HG03196 (cell line): Measurements from ENCODE around the gene TOP2B.

ENCODE experiments used
- ATAC-seq: cut with Tn5 transposase; IDR thresholded peaks from one replicate; pipeline ENCODE4 v1.9.1; 2021; ENCODE audit not compliant: unreplicated experiment

The TOP2B gene

GRCh38 chr3:25664812-25665314 is at the start of gene TOP2B:
TOP2B (minus strand) TSS chr3:25664907; CDS start chr3:25664297, 610 bp downstream.
- peak; percentile 90 for ATAC-seq

GRCh38 chr3:25713341-25713985 is 48.8 kb upstream of the TOP2B start:
- no peak for ATAC-seq

GRCh38 chr3:25711090-25711489 is 46.4 kb upstream of the TOP2B start:
- ATAC-seq = no peak

GRCh38 chr3:25708036-25708435 is 43.3 kb upstream of the TOP2B start:
- ATAC-seq = no peak

GRCh38 chr3:25707268-25707926 is 42.7 kb upstream of the TOP2B start:
- no peak for ATAC-seq

- no peak for ATAC-seq
Observed at GRCh38 chr3:25706213-25706612, 41.5 kb upstream of the TOP2B start.

- no peak for ATAC-seq
Observed at GRCh38 chr3:25697553-25697952, 32.8 kb upstream of the TOP2B start.

GRCh38 chr3:25695731-25696420 is 31.2 kb upstream of the TOP2B start:
- no peak for ATAC-seq

GRCh38 chr3:25693238-25693637 is 28.5 kb upstream of the TOP2B start:
- no peak for ATAC-seq

GRCh38 chr3:25692341-25692740 is 27.6 kb upstream of the TOP2B start:
- ATAC-seq = no peak

GRCh38 chr3:25690768-25691533 is 26.2 kb upstream of the TOP2B start:
- no peak for ATAC-seq

- ATAC-seq = no peak
Observed at GRCh38 chr3:25689226-25689625, 24.5 kb upstream of the TOP2B start.

- ATAC-seq = no peak
Observed at GRCh38 chr3:25687742-25688141, 23.0 kb upstream of the TOP2B start.

- no peak for ATAC-seq
Observed at GRCh38 chr3:25686766-25687165, 22.1 kb upstream of the TOP2B start.

- no peak for ATAC-seq
Observed at GRCh38 chr3:25683882-25684281, 19.2 kb upstream of the TOP2B start.

GRCh38 chr3:25683410-25683809 is 18.7 kb upstream of the TOP2B start:
- ATAC-seq = no peak

- ATAC-seq = no peak
Observed at GRCh38 chr3:25679642-25680302, 15.1 kb upstream of the TOP2B start.

GRCh38 chr3:25679166-25679565 is 14.5 kb upstream of the TOP2B start:
- ATAC-seq = no peak

GRCh38 chr3:25678581-25678980 is 13.9 kb upstream of the TOP2B start:
- no peak for ATAC-seq

- ATAC-seq = no peak
Observed at GRCh38 chr3:25677121-25677520, 12.4 kb upstream of the TOP2B start.

GRCh38 chr3:25674670-25675069 is 10.0 kb upstream of the TOP2B start:
- no peak for ATAC-seq
